GM12891 (cell line): Measurements from ENCODE around the gene RASGEF1C.

Experiments used
- PAX5 ChIP-seq: IDR thresholded peaks from 2 replicates; pipeline ENCODE4 v1.6.1; 2011; ENCODE audit warnings: low read length, moderate library complexity, mild to moderate bottlenecking; ENCODE audit not compliant: insufficient read depth, severe bottlenecking
- POLR2A ChIP-seq: IDR thresholded peaks from 2 replicates; pipeline ENCODE4 v1.6.1; 2011; ENCODE audit warnings: low read depth, low read length, control low read depth
- POLR2AphosphoS5 ChIP-seq: IDR thresholded peaks from 2 replicates; pipeline ENCODE4 v1.6.1; 2011; ENCODE audit warnings: low read depth, low read length, control low read depth
- POU2F2 ChIP-seq: IDR thresholded peaks from 2 replicates; pipeline ENCODE4 v1.6.1; 2011; ENCODE audit warnings: low read depth, mild to moderate bottlenecking, control low read depth, low read length, moderate library complexity
- SPI1 ChIP-seq: IDR thresholded peaks from 2 replicates; pipeline ENCODE4 v1.6.1; 2011; ENCODE audit warnings: low read depth, low read length, control low read depth
- TAF1 ChIP-seq: IDR thresholded peaks from 2 replicates; pipeline ENCODE4 v1.6.1; 2011; ENCODE audit warnings: low read depth, low read length, control low read depth

GRCh38 chr5:180117000-180117725 is 91.8 kb downstream of the RASGEF1C start:
- TF ChIP-seq POLR2AphosphoS5 (no peak), POLR2A (no peak), POU2F2 (no peak), PAX5 (no peak), TAF1 (no peak), SPI1 (no peak)
